GM18907 (cell line): Measurements from ENCODE around the gene DDX23.
"Not testable (repeated sequence)": the region's sequence is repeated elsewhere in the genome, so short reads cannot be mapped to it uniquely, and the experiment has no call there.

ENCODE experiments used
- ATAC-seq: cut with Tn5 transposase; IDR thresholded peaks from one replicate; pipeline ENCODE4 v1.9.1; 2021; ENCODE audit warnings: mild to moderate bottlenecking, moderate library complexity; ENCODE audit not compliant: unreplicated experiment

Gene DDX23

GRCh38 chr12:48851883-48852733 is at the start of gene DDX23:
Gene DDX23 (minus strand): TSS chr12:48852163. CDS start chr12:48845782, 6,381 bp downstream.
- peak; percentile 89 for ATAC-seq

GRCh38 chr12:48901278-48901677 is 49.3 kb upstream of the DDX23 start:
- peak; percentile 71 for ATAC-seq

- ATAC-seq: no peak
These were observed 47.7 kb upstream of the DDX23 start for GRCh38 chr12:48899651-48900050.

GRCh38 chr12:48894271-48894670 is 42.3 kb upstream of the DDX23 start:
- no peak for ATAC-seq

- ATAC-seq: peak; percentile 53
These were observed 38.9 kb upstream of the DDX23 start for GRCh38 chr12:48890657-48891418.

GRCh38 chr12:48889679-48890078 is 37.7 kb upstream of the DDX23 start:
- no peak for ATAC-seq

GRCh38 chr12:48883305-48884161 is 31.6 kb upstream of the DDX23 start:
- ATAC-seq: no peak

- no peak for ATAC-seq
These were observed 31.0 kb upstream of the DDX23 start for GRCh38 chr12:48882972-48883304.

- ATAC-seq: no peak
These were observed 30.3 kb upstream of the DDX23 start for GRCh38 chr12:48882315-48882687.

GRCh38 chr12:48881686-48882314 is 29.8 kb upstream of the DDX23 start:
- no peak for ATAC-seq

- no peak for ATAC-seq
These were observed 28.7 kb upstream of the DDX23 start for GRCh38 chr12:48880647-48881046.

GRCh38 chr12:48878548-48878947 is 26.6 kb upstream of the DDX23 start:
- no peak for ATAC-seq

GRCh38 chr12:48875944-48876515 is 24.1 kb upstream of the DDX23 start:
- ATAC-seq: no peak

- not testable (repeated sequence) for ATAC-seq
These were observed 21.6 kb upstream of the DDX23 start for GRCh38 chr12:48873534-48873933.

- no peak for ATAC-seq
These were observed 21.1 kb upstream of the DDX23 start for GRCh38 chr12:48873096-48873495.

- no peak for ATAC-seq
These were observed 17.2 kb upstream of the DDX23 start for GRCh38 chr12:48869191-48869590.

- ATAC-seq: no peak
These were observed 16.5 kb upstream of the DDX23 start for GRCh38 chr12:48868451-48868850.

GRCh38 chr12:48866052-48866711 is 14.2 kb upstream of the DDX23 start:
- no peak for ATAC-seq

- ATAC-seq: peak; percentile 89
These were observed 13.5 kb upstream of the DDX23 start, which contains the start of gene RND1 for GRCh38 chr12:48865281-48866051. Gene RND1 (minus strand): TSS chr12:48865870. CDS start chr12:48865767, 103 bp downstream.
